Measurements from ENCODE around the gene IQCN.

Gene IQCN

DNA sequence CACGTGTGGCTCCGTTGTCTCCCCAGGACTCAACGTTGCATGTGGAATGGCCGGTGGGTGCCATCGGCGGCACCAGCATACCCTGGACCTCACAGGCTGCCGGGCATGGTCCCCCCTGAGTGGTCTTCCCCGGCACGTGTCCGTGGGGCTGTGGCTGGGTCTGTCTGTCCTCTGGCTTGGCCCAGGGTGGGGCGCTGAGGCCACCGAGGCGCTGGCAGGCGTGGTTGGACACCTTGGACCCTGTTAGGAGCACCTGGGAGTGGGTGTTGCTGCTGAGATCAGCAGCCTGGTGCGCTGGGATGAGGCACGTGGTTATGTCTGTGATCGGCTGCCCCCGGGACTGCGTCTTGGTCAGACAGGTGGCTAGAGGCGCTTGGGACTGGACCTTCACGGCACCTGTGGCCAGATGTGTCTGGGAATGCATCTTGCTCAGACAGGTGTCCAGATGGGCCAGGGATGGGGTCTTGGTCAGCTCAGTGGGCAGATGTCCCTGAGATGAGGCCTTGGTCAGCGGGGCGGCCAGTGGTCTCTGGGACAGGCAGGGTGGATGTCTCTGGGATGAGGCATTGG is 9.2 kb downstream of the IQCN start:
- DNase-seq (ENCODE audit: low spot score), result no peak

DNA sequence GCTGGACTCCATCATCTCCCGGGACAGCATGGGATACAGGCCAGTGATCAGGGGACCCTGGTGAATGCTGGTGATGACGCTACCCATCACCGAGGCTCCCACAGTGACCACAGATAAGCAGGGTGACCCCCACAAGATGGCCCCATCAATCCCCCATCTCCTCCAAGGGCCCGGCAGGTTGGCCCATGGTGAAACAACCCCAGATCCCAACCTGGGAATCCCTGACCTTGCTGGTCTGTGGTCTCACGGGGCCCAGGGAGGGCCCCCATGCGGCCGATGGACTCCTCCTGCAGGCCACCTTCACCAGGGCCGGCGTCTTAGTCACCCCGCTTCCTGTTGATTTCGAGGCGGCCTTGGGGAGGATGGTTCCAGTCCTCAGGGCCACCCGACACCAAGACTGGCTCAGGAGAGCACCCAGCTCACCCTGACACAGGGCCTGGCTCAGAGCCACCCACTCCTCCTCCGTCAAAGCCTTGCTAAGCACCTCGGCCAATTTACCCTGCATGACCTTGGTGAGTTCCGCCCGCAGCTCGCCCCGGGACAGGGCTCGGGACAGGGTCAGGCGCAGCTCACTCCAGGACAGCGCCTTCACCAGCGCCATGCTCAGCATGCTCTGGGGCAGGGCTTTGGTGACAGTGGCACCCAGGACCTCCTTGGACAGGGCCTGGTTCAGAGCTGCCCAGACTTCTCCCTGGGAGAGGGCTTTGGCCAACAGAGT is 10.0 kb downstream of the IQCN start:
- DNase-seq (ENCODE audit: low spot score), result no peak

DNA sequence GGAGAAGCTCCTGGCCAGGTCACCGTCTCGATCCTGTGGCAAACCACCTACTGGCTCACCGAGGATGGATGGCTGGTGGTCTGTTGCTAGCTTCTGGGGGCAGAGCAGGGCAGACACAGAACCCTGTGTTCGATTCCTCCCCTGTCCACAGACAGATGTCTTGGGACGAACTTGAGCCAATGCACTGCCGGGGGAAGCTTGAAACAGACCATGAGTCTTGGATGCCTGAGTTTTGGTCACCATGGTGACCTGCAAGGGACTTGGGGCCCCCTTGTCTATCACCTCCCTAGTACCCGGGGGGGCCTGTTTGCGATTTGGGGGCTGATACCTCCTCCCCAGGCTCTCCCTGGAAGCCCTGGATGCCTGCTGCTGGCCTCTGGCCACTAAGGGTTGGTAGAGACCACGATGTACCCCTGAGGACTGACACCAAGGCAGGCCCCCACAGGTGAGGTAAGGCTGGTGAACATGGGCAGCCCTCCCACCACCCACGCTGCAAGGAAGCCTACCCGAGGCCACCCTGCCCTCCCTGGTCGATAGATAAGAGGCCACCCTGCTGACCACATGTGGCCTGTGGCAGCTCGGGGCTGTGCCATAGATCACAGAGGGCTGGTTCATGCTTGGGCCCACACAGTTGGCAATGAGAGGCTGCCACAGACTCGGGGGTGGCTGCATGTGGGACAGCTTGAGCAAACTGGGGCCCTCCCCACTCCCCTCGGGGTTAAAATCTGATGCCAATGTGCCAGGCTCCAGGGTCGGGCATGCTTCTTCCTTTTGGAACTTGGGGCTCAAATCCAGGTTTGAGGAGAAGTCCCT is 10.7 kb downstream of the IQCN start:
- no peak for DNase-seq (ENCODE audit: low spot score)

DNA sequence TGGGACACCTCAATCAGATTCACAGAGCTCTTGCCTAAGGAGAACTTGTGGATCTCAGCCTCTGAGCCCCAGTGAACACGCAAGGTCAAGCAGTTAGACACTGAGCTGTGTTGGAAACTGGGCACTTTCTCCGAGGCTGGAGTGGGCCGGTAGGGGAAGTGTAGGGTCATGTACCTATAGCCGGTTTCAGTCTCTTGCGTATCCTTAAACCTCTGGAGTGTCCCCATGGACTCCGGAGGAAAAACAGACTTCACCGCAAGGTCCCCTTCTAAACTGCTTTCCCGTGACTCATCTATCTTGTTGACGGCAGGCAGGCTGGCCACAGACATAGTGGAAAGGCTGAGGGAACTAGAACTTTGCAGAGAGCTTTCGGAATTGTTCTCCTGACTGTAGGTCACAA is 11.3 kb downstream of the IQCN start:
- no peak for DNase-seq (ENCODE audit: low spot score)

DNA sequence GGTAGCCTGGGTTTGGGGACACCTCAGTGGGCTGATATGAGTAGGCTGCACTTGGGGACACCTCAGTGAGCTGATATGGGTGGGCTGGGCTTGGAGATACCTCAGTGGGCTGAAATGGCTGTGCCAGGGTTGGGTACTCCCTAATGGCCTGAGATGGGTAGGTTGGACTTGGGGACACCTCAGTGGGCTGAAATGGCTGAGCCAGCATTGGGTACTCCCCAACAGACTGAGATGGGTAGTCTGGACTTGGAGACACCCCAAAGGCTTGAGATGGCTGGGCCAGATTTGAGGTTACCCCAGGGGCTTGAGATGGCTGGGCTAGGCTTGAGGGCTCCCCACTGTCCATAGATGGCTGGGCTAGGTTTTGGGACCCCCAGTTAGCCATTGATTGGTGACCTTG is 12.1 kb downstream of the IQCN start:
- DNase-seq (ENCODE audit: low spot score), result no peak

DNA sequence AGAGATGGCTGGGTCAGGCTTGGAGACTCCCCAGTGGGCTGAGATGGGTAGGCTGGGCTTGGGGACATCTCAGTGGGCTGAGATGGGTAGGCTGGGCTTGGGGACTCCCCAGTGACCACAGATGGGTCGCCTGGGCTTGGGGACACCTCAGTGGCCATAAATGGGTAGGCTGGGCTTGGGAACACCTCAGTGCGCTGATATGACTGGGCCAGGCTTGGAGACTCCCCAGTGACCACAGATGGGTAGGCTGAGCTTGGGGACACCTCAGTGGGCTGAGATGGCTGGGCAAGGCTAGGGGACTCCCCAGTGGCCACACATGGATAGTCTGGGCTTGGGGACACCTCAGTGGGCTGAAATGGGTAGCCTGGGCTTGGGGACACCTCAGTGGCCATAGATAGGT is 12.8 kb downstream of the IQCN start:
- no peak for DNase-seq (ENCODE audit: low spot score)

DNA sequence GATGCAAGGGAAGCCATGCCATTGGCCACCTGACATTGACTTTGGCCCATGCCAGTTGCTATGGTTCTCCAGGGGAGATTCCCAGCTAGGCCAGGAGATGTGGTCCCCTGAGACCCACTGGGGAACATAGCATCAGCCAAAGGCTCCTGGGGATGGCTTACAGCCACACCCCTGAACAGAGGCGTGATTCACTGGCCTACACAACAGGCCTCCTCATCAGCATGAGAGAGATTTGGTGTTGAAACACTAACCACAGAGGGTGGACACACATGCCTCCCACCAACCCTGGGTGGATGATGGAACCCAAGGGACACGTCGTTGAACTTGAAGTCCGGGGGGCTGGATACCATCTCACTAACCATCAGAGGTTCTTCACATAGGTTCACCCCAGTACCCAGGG is 14.4 kb downstream of the IQCN start:
- DNase-seq (ENCODE audit: low spot score), result no peak

DNA sequence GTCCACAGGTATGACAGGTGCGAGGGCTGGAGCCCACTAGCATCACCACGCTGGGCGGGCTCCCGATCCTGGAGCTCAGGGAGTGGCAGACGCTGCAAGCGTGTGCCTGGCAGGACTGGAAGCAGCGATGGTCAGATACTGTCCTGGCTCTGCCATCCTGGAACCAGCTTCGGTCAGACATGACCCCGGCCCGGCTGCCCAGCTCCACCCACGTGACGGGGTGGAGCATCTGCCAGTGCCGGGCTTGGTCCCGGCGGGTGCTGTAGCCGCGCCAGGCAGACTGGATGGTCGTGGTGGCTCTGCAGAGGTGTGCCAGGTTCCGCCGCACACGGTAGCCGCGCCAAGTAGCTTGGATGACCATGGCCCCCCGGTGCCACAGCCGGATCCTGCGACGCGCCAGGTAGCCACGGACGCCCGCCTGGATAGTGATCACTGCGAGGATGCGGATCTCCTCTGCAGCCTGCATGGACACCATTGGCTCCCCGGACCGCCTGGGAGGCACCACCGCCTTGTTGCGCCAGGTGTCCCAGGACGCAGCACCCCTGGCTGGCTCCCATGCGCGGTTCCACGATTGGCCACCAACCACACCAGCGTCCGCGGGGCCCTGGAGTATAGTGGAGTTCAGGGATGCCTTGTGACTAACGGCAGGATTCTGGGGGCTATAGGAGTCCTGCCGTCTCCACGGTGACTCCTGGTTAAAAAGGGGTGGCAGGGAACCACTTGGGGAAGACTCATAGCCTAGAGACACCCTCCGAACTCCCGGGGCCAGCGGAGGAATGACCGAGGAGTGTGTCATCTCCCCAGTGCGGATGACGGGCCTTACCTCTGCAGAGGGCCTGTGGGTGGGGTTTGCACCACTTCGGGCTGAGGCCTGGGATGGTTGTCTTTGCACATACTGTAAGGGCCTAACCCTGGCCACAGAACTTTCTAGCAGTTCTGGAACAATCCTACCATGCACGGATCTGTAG is 16.5 kb downstream of the IQCN start:
- no peak for DNase-seq (ENCODE audit: low spot score)

DNA sequence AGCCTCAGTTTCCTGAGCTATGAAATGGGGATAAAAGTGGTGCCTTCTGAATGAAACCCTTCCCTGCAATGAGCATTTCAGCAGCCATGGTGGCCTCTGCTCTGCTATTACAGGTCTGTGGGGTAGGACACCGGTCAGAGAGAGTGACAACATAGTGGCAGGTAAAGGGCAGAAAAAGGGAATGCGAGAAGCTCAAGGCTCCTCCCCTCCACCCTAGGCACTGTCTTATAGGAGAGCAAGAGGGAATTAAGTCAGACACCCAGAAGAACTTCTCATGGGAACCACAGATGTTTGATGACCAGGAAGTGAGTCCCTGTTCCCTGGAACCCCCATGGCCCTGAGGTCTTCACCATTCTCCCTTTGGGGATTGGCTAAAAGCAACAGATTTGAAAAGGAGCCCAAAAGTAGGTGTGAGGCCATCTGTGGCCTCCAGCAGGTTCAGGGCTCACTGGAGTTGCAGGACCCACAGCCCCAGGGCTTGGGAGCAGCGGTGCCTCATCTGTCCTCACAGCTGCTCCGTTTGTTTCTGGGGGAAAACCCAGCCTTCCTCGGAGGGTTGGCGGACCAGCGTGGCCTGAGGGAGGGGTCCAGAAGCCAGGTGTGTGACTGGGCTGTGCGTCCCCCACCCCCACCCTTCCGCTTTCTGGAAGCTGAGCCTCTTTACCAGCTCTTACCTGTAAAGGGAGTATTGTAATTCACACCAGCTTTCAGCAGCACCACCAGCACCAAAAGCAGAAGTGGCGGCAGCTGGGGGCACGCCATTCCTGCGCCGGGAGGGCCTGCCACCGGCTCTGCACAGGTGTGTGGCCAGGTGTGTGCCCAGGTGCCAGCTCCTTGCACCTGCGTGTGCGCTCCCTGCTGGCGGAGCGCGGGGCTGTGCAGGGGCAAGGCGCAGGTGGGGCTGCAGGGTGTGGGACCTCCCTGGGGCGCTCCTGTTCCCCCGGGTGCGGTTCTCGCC is 19.4 kb downstream of the IQCN start:
- DNase-seq (ENCODE audit: low spot score), result no peak

DNA sequence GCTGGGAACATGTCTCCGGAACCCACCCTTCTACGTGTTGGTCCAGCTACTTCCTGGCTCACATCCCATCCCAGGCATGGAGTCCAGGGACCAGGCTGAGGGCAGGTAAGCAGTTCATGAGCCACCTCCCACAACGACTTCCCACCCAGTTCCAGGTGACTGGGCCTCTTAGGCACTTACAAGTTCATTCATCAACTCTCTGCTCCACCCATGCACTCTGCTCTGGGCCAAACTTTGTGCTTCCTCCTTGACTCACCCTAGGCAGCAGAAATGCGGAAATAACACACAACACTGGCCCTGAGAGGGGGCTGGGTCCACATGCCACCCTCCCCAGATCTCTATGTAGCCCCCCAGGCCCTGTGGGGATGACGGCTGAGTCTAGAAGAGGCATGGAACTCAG is 20.5 kb downstream of the IQCN start:
- DNase-seq (ENCODE audit: low spot score), result no peak

DNA sequence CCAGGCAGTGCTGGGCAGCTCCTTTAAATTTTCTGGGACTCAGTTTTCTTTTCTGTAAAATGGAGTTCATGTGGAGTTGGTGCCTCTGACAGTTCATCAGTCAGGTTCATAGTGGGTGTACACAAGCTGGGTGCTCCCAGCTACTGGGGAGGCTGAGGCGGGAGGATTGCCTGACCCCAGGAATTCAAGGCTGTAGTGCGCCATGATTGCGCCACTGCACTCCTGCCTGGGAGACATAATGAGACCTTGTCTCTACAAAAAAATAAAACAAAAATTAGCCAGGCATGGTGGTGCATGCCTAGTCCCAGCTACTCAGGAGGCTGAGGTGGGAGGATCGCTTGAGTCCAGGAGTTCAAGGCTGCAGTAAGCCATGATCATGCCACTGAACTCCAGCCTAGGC is 21.1 kb downstream of the IQCN start:
- DNase-seq (ENCODE audit: low spot score), result no peak

DNA sequence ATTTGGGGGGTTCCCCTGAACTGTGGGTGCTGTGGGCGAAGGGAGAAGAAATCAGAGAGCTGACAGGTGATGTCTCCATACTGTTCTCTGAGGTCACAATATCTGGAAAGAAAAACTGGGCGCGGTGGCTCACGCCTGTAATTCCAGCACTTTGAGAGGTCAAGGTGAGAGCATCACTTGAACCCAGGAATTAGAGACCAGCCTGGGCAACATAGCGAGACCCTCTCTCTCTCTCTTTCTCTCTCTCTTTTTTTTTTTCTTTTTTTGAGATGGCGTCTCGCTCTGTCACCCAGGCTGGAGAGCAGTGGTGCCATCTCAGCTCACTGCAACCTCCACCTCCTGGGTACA is 21.9 kb downstream of the IQCN start:
- DNase-seq (ENCODE audit: low spot score), result no peak

DNA sequence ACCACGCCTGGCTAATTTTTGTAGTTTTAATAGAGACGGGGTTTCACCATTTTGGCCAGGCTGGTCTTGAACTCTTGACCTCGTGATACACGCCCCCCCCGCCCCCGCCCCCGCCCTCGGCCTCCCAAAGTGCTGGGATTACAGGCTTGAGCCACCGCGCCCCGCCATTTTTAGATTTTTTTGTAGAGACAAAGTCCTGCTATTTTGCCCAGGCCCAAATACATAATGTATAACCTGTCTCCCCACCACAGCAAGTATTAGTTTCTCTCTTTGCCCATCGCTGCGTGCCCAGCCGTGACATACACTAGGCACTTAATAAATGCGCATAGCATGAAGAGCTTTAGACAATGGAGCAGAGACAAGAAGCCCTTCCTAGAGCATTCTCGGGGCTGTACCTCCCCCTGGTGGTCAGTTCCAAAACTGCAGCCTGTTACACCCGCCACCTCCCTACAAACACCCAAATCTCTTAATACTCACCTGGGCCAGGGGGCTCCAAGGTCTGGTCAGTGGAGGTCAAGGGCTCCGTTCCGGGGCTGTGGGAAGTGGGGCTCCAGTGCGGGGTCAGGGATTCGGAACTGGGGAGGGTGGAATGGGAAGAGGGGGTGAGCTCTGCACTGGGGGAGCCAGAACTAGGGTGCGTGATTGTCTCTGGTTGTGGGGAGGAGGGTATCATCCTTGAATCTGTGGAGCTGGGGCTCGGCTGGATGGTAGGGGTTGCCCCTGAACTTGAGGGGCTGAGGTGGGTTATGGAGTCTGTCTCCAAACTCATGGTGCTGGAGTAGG is 22.5 kb downstream of the IQCN start:
- DNase-seq (ENCODE audit: low spot score), result peak; percentile 77

DNA sequence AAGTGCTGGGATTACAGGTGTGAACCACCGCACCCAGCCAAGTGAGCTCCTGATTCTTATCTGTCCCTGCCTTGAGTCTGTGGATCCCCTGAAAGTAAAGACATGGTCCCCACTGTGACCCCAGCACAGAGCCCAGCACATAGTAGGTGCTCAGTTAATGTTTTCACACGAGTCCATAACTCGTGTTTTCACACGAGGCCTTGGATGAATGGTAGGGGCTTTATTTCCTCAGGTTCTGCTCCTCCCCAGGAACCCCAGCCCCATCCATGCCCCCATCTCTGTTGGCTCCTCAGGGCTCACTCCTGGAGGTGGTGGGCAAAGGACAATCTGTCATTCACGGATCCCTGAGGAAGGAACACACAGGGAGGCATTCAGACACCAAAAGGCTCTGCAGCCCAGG is 24.4 kb downstream of the IQCN start:
- no peak for DNase-seq (ENCODE audit: low spot score)

DNA sequence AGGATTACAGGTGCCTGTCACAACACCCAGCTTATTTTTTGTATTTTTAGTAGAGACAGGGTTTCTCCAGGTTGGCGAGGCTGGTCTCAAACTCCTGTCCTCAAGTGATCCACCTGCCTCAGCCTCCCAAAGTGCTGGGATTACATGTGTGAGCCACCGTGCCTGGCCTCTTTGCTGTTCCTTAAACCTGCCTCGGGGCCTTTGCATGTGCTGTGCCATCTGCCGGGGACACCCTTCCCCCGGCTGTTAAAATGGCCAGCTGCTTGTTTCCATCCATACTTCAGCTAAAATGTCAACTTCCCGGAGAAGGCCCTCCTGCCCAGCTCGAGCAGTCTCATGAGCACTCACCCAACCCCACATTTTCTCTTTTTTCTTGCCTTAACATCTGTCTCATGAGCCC is 29.0 kb downstream of the IQCN start:
- DNase-seq (ENCODE audit: low spot score), result no peak

DNA sequence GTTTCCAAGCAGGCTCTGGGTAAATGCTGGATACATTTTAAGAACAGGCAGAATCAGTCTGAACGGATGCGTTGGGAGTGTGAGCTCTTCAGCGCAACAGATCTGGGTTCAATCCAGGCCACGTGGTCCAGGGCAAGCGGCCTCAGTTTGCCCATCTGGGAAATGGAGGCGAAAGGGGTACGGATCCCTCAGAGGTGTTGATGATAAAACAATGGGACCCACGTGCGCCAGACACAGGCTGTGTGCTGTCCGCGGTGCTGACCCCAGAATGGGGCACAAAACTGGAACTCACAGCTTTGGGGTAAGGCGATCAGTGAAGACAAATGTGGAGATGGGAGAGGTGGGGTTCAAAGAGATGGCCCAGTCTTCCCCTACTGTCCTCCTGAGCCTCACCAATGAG is 34.9 kb downstream of the IQCN start:
- DNase-seq (ENCODE audit: low spot score), result no peak

DNA sequence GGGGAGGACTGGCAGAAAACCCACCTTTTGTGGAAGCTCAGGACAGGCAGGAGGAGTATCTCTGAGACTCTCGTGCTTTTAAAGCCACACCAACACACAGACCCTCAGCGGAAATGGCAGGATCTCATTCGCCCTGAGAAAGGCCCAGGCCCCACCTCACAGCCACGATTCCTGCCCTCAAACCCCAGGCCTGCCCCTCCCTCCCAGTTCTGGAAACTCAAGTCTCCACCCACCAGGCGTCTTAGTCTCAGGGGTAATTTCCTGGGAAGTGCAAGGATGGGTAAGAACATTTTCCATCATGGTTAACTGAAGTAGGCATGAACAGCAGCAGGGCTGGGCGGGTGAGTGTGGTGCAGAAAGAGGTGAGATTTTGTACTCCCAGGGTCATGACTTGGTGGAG is 40.1 kb downstream of the IQCN start:
- no peak for DNase-seq (ENCODE audit: low spot score)

DNA sequence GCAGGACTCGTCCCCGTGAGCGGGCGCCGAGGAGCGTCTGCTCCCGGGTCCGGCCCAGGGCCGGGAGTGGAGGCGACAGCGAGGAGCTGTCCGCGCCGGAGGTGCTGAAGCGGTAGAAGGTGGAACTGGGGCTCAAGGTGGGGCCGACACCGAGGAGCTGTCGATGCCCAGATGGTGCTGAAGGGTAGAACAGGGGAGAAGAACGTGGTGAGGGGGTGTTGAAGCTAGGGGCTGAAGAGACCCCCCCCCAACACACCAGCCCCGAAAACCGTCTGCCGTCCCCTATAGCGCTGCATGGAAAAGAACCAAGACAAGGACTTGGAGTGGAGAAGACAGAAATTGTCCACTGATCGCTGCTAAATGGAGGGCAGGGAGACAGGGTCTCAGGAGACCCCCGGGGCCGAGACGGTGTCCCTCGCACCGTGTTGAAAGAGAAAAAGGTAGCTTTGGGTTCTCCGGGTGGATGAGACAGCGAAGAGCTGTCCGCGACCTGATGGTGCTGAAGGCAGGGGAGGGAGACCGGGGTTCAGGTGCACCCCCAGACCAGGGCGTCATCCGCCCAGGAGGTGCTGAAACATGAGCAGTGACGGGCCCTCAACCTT is 40.9 kb downstream of the IQCN start:
- DNase-seq (ENCODE audit: low spot score), result peak; percentile 50

DNA sequence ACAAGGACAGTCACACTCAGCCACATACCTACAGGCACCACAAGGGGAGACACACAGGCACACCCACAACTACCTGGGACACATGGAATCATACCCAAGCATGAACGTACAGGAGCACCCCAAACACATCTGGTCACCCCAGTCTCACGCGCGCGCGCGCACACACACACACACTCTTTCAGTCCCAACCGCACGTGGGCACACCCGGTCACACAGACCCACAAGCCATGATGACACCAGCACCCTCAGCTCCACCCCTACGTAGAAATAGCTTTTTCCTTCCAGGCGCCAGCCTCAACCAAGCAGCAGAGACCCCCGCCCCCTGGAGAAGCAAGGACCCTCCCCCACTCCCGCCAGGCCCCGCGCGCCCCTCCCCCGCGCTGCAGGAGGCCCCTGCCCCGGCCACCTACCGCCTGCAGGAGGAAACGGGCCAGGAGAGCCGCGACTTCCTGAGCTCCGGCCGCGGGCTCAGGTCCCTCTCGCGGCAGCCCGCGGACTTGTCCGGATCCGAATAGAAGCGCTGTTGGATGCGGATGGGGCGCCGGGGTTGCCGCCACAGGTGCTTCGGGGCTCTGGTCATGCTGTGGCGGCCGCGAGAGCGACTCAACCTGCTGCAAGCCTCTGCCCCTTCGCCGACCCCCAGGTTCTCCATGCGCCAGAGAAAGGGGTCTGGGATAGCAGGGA is 41.6 kb downstream of the IQCN start:
- no peak for DNase-seq (ENCODE audit: low spot score)

Measured in COLO829 (cell line).